ENCODE results near the gene PON3.

Gene PON3

GRCh38 chr7:95434557-95435421 lies 38.6 kb upstream of the PON3 start, which contains the start of gene PON2:
TSS of gene PON2 (minus strand) at chr7:95435028. CDS start at chr7:95434951, 77 bp downstream.
- H3K36me3 ChIP-seq (ENCODE audit: insufficient read depth, low read length): no peaks in the 10 kb centered on the region
- no peak within 1 kb of the TSS for H3K4me3 ChIP-seq (ENCODE audit: low read length, poor library complexity, severe bottlenecking)

DNA sequence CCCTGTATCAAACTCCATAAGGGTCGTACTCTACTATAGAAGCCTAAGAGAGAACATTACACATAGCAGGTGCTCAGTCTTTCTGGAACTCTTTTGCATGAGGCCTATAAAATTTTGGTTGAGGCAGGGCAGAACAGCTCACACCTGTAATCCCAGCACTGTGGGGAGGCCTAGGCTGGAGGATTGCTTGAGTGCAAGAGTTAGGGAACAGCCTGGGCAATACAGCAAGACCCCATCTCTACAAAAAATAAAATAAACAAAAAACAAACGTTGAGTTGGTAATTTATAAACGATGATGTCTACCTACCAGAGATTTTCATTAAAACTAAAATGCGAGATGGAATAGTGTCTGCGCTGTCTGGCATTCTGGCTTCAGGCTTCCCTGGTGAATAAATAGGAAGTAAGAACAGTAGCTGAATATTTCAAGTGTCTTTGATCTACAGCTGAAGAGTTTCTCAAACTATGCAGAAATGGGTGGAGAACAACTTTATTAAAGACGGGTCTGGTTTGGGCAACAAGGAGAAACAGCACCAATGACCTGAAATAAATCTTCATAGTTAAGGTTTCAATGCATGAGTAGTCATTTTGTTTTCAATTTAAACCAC lies 37.9 kb upstream of the PON3 start:
- Histone ChIP-seq H3K4me1 (ENCODE audit: insufficient read depth, low read length, poor library complexity, severe bottlenecking) (no peaks in the 10 kb centered on the region), H3K36me3 (ENCODE audit: insufficient read depth, low read length) (no peaks in the 10 kb centered on the region), H2AFZ (ENCODE audit: low read length) (no peak overlapping the region), H3K4me3 (ENCODE audit: low read length, poor library complexity, severe bottlenecking) (no peak overlapping the region), H3K27me3 (ENCODE audit: insufficient read depth, low read length, poor library complexity, severe bottlenecking) (no peaks in the 10 kb centered on the region), H3F3A (ENCODE audit: low read depth) (no peaks in the 10 kb centered on the region), H3K9me2 (replicated peaks; ENCODE audit: low read depth, low read length) (no peaks in the 10 kb centered on the region), H3K9me3 (ENCODE audit: insufficient read depth, low read depth, low read length) (no peaks in the 10 kb centered on the region), H3K79me2 (ENCODE audit: insufficient read depth, low read length) (no peaks in the 10 kb centered on the region), H3K4me2 (ENCODE audit: low read depth, low read length, poor library complexity, severe bottlenecking) (no peak overlapping the region), H3K9ac (ENCODE audit: low read depth, low read length, poor library complexity, severe bottlenecking) (no peak overlapping the region), H4K20me1 (ENCODE audit: insufficient read depth, low read length, poor library complexity, severe bottlenecking) (no peaks in the 10 kb centered on the region)
- no peak for TF ChIP-seq EZH2phosphoT487 (IDR thresholded peaks at IDR 0.05; ENCODE audit: borderline replicate concordance)
- TF ChIP-seq, protein P1, sequence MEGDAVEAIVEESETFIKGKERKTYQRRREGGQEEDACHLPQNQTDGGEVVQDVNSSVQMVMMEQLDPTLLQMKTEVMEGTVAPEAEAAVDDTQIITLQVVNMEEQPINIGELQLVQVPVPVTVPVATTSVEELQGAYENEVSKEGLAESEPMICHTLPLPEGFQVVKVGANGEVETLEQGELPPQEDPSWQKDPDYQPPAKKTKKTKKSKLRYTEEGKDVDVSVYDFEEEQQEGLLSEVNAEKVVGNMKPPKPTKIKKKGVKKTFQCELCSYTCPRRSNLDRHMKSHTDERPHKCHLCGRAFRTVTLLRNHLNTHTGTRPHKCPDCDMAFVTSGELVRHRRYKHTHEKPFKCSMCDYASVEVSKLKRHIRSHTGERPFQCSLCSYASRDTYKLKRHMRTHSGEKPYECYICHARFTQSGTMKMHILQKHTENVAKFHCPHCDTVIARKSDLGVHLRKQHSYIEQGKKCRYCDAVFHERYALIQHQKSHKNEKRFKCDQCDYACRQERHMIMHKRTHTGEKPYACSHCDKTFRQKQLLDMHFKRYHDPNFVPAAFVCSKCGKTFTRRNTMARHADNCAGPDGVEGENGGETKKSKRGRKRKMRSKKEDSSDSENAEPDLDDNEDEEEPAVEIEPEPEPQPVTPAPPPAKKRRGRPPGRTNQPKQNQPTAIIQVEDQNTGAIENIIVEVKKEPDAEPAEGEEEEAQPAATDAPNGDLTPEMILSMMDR (conservative IDR thresholded peaks at IDR 0.05; ENCODE audit: low read length): no peak

More at GRCh38 chr7:95434557-95435421, 38.6 kb upstream of the PON3 start, which contains the start of gene PON2:
- Histone ChIP-seq H2AFZ (ENCODE audit: low read length) (no peak within 1 kb of the TSS), H3K79me2 (ENCODE audit: insufficient read depth, low read length) (no peaks in the 10 kb centered on the region), H3K9me3 (ENCODE audit: insufficient read depth, low read depth, low read length) (no peaks in the 10 kb centered on the region), H3K4me1 (ENCODE audit: insufficient read depth, low read length, poor library complexity, severe bottlenecking) (no peaks in the 10 kb centered on the region), H4K20me1 (ENCODE audit: insufficient read depth, low read length, poor library complexity, severe bottlenecking) (no peaks in the 10 kb centered on the region), H3F3A (ENCODE audit: low read depth) (no peaks in the 10 kb centered on the region), H3K9me2 (replicated peaks; ENCODE audit: low read depth, low read length) (no peaks in the 10 kb centered on the region), H3K9ac (ENCODE audit: low read depth, low read length, poor library complexity, severe bottlenecking) (no peak within 1 kb of the TSS), H3K27me3 (ENCODE audit: insufficient read depth, low read length, poor library complexity, severe bottlenecking) (no peaks in the 10 kb centered on the region), H3K4me2 (ENCODE audit: low read depth, low read length, poor library complexity, severe bottlenecking) (no peak within 1 kb of the TSS)
- no peak for TF ChIP-seq EZH2phosphoT487 (IDR thresholded peaks at IDR 0.05; ENCODE audit: borderline replicate concordance)
- TF ChIP-seq, protein P1 (conservative IDR thresholded peaks at IDR 0.05; ENCODE audit: low read length): no peak

DNA sequence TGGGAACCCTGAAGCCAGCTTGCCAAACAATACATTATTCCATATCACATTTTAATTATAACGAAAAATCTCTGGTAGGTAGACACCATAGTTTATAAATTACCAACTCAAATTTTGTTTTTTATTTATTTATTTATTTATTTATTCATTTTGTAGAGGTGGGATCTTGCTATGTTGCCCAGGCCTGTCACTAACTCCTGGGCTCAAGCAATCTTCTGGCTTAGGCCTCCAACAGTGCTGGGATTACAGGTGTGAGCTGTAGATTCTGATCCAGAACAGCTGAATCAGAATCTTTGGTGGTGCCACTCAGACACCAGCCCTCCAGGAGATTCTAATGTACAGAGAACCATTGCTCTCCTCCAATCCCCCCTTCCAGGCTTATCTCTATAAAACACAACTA lies 37.0 kb upstream of the PON3 start:
- H2AFZ ChIP-seq (ENCODE audit: low read length): no peak overlapping the region

More for the DNA sequence above, 37.0 kb upstream of the PON3 start:
- H3K4me3 ChIP-seq (ENCODE audit: low read length, poor library complexity, severe bottlenecking): no peak overlapping the region
- H3K4me2 ChIP-seq (ENCODE audit: low read depth, low read length, poor library complexity, severe bottlenecking): no peak overlapping the region
- H3K9me3 ChIP-seq (ENCODE audit: insufficient read depth, low read depth, low read length): no peaks in the 10 kb centered on the region
- H3F3A ChIP-seq (ENCODE audit: low read depth): no peaks in the 10 kb centered on the region
- no peak for TF ChIP-seq EZH2phosphoT487 (IDR thresholded peaks at IDR 0.05; ENCODE audit: borderline replicate concordance)
- TF ChIP-seq, protein P1 (conservative IDR thresholded peaks at IDR 0.05; ENCODE audit: low read length): no peak
- no peaks in the 10 kb centered on the region for H3K79me2 ChIP-seq (ENCODE audit: insufficient read depth, low read length)
- H3K4me1 ChIP-seq (ENCODE audit: insufficient read depth, low read length, poor library complexity, severe bottlenecking): no peaks in the 10 kb centered on the region
- H3K36me3 ChIP-seq (ENCODE audit: insufficient read depth, low read length): no peaks in the 10 kb centered on the region
- no peak overlapping the region for H3K9ac ChIP-seq (ENCODE audit: low read depth, low read length, poor library complexity, severe bottlenecking)
- H4K20me1 ChIP-seq (ENCODE audit: insufficient read depth, low read length, poor library complexity, severe bottlenecking): no peaks in the 10 kb centered on the region
- H3K27me3 ChIP-seq (ENCODE audit: insufficient read depth, low read length, poor library complexity, severe bottlenecking): no peaks in the 10 kb centered on the region
- H3K9me2 ChIP-seq (replicated peaks; ENCODE audit: low read depth, low read length): no peaks in the 10 kb centered on the region

Measured in Loucy (cell line).